SU-DHL-6 (cell line): ENCODE results near the gene LCP1.

Source experiments
- EZH2phosphoT487 ChIP-seq: fragments of 200-600 bp; sonication (generic), shearing (Covaris generic); conservative IDR thresholded peaks from 2 replicates; pipeline ENCODE4 v1.6.1; 2018; ENCODE audit warnings: mild to moderate bottlenecking, antibody characterized with exemption, low read length, moderate library complexity, mixed read lengths
- TF ChIP-seq, protein P1 (sequence below): fragments of 200-600 bp; sonication (generic); IDR thresholded peaks from one replicate; pipeline ENCODE4 v1.5.1; 2017; ENCODE audit warnings: antibody characterized with exemption, mild to moderate bottlenecking, low read length, moderate library complexity; ENCODE audit not compliant: insufficient read depth, poor library complexity, severe bottlenecking

DNA sequence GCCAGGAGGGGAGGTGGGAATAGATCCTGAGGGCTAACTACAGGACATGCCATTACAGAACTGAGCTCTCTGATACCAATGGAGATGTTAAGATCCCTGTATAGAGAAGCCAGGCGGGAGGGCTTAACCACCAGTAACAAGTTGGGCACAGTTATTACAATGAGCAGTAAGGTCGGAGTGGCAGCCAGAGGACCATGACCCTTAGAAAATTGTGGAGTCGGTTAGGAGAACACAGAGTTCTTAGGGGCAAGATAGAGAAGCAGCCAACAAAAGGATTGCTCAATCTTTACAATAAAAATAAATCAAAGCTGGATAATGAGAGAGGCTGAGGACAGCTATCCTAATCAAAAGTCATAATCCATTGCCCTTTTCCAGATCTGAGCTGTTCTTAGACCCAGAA, 87.5 kb downstream of the LCP1 start:
- TF ChIP-seq, protein P1, sequence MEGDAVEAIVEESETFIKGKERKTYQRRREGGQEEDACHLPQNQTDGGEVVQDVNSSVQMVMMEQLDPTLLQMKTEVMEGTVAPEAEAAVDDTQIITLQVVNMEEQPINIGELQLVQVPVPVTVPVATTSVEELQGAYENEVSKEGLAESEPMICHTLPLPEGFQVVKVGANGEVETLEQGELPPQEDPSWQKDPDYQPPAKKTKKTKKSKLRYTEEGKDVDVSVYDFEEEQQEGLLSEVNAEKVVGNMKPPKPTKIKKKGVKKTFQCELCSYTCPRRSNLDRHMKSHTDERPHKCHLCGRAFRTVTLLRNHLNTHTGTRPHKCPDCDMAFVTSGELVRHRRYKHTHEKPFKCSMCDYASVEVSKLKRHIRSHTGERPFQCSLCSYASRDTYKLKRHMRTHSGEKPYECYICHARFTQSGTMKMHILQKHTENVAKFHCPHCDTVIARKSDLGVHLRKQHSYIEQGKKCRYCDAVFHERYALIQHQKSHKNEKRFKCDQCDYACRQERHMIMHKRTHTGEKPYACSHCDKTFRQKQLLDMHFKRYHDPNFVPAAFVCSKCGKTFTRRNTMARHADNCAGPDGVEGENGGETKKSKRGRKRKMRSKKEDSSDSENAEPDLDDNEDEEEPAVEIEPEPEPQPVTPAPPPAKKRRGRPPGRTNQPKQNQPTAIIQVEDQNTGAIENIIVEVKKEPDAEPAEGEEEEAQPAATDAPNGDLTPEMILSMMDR, result no peak
- no peak for TF ChIP-seq EZH2phosphoT487
